ENCODE results near the gene MCOLN1. TPM values are rescaled to one million over a fixed set of nuclear protein-coding genes. Genes with fewer than 3 reads are reported as not detected.

The MCOLN1 gene
- total RNA-seq, 1 donor from 2014 or later = 20.7 TPM

- H3K4me1 Mint-ChIP-seq = peaks cover 7% of the 10 kb centered on the region
- DNase-seq (ENCODE audit: low spot score in 2 of 2, unreplicated experiment in 2 of 2) = no peak
- TF ChIP-seq CTCF (IDR thresholded peaks at IDR 0.05; ENCODE audit: unreplicated experiment) = no peak
- H3K36me3 Mint-ChIP-seq = peaks cover 27% of the 10 kb centered on the region
- no peaks in the 10 kb centered on the region for H3K27me3 Mint-ChIP-seq (ENCODE audit: low read depth)
- no peaks in the 10 kb centered on the region for H3K9me3 Mint-ChIP-seq
- H3K27ac Mint-ChIP-seq = no peak overlapping the region
- no peak overlapping the region for H3K4me3 Mint-ChIP-seq
Measured at GRCh38 chr19:7539827-7540425, 17.5 kb downstream of the MCOLN1 start.

GRCh38 chr19:7540761-7541474 lies 18.5 kb downstream of the MCOLN1 start:
- Mint-ChIP-seq H3K36me3 (peaks cover 28% of the 10 kb centered on the region), H3K4me3 (no peak overlapping the region), H3K9me3 (no peaks in the 10 kb centered on the region), H3K27me3 (ENCODE audit: low read depth) (no peaks in the 10 kb centered on the region), H3K27ac (no peak overlapping the region), H3K4me1 (peaks cover 5% of the 10 kb centered on the region)
- TF ChIP-seq CTCF (IDR thresholded peaks at IDR 0.05; ENCODE audit: unreplicated experiment) = no peak
- DNase-seq (ENCODE audit: low spot score in 2 of 2, unreplicated experiment in 2 of 2) = no peak

GRCh38 chr19:7541475-7541824 lies 19.0 kb downstream of the MCOLN1 start:
- DNase-seq (ENCODE audit: low spot score in 2 of 2, unreplicated experiment in 2 of 2) = no peak
- Mint-ChIP-seq H3K9me3 (no peaks in the 10 kb centered on the region), H3K4me1 (peaks cover 1% of the 10 kb centered on the region), H3K36me3 (peaks cover 30% of the 10 kb centered on the region), H3K27ac (no peak overlapping the region), H3K27me3 (ENCODE audit: low read depth) (no peaks in the 10 kb centered on the region), H3K4me3 (no peak overlapping the region)
- no peak for TF ChIP-seq CTCF (IDR thresholded peaks at IDR 0.05; ENCODE audit: unreplicated experiment)

GRCh38 chr19:7541828-7542443 lies 19.5 kb downstream of the MCOLN1 start:
- H3K27ac Mint-ChIP-seq = no peak overlapping the region
- H3K36me3 Mint-ChIP-seq = peaks cover 30% of the 10 kb centered on the region
- no peaks in the 10 kb centered on the region for H3K27me3 Mint-ChIP-seq (ENCODE audit: low read depth)
- H3K4me3 Mint-ChIP-seq = no peak overlapping the region
- no peak for TF ChIP-seq CTCF (IDR thresholded peaks at IDR 0.05; ENCODE audit: unreplicated experiment)
- DNase-seq (ENCODE audit: low spot score in 2 of 2, unreplicated experiment in 2 of 2) = no peak
- no peaks in the 10 kb centered on the region for H3K9me3 Mint-ChIP-seq
- H3K4me1 Mint-ChIP-seq = no peaks in the 10 kb centered on the region

- Mint-ChIP-seq H3K9me3 (no peaks in the 10 kb centered on the region), H3K27me3 (ENCODE audit: low read depth) (no peaks in the 10 kb centered on the region), H3K27ac (no peak overlapping the region), H3K4me1 (no peaks in the 10 kb centered on the region), H3K36me3 (peaks cover 30% of the 10 kb centered on the region), H3K4me3 (no peak overlapping the region)
- TF ChIP-seq CTCF (IDR thresholded peaks at IDR 0.05; ENCODE audit: unreplicated experiment) = no peak
- DNase-seq (ENCODE audit: low spot score in 2 of 2, unreplicated experiment in 2 of 2) = no peak
Measured at GRCh38 chr19:7542556-7543348, 20.3 kb downstream of the MCOLN1 start.

Data from mesothelial cell of epicardium (in vitro differentiated cells).